Measurements from ENCODE around the gene EFNB2.

Gene EFNB2

DNA sequence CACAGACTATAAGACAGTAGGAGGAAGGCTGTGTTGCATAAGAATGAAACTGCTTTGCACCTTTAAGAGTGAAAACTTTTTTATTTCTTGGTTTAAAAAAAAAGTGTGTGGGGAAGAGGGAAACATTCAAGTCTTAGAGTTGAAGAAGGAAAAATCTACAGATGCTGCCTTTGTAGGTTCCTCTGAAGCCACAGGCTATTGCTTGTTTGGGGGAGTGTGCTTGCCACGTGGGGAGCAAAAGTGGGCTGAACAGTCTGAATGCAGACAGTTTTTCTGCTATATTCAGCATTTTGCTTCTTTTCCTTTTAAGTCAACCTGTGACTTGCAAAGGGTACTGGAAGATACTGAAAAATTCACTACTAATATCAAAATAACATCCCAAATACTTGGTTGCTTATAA is 36.9 kb downstream of the EFNB2 start:
- peak; percentile 71 for DNase-seq

DNA sequence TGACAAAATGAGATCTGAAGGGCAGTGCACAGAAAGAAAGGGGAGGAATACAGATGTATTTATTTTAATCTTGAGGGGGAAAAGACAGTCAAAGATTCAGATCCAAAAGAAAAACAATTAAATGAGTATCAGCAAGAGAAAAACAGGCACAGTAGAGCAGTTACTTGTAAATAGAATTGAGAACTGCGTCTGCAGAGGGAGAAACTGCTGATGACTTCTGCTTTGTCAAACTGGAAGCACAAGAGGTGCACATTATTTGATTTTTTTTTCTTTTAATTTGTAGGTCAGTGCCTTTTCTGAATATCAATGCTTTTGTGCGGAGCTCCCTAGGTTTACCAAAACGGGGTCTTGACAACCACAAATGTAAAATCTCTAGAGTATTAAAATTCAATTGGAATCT is 37.3 kb downstream of the EFNB2 start:
- peak; percentile 28 for DNase-seq

DNA sequence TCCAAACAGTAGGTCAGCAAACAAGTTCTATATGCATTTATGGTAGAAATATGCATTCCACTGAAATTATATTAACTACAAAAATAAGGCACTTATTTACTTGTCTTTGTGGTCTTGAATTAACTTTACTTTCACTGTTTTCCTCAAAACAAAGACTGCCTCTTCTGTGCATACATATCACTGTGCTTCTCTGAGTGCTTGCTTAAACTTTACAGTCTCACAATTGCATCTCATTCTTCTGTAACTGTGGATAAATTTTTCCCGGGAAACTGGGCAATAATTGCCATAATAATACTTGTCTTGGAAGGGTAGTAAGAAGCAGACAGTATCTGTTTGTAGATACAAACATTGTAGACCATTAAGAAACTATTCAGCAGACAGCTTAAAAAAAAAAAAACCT is 38.4 kb downstream of the EFNB2 start:
- DNase-seq, result no peak

DNA sequence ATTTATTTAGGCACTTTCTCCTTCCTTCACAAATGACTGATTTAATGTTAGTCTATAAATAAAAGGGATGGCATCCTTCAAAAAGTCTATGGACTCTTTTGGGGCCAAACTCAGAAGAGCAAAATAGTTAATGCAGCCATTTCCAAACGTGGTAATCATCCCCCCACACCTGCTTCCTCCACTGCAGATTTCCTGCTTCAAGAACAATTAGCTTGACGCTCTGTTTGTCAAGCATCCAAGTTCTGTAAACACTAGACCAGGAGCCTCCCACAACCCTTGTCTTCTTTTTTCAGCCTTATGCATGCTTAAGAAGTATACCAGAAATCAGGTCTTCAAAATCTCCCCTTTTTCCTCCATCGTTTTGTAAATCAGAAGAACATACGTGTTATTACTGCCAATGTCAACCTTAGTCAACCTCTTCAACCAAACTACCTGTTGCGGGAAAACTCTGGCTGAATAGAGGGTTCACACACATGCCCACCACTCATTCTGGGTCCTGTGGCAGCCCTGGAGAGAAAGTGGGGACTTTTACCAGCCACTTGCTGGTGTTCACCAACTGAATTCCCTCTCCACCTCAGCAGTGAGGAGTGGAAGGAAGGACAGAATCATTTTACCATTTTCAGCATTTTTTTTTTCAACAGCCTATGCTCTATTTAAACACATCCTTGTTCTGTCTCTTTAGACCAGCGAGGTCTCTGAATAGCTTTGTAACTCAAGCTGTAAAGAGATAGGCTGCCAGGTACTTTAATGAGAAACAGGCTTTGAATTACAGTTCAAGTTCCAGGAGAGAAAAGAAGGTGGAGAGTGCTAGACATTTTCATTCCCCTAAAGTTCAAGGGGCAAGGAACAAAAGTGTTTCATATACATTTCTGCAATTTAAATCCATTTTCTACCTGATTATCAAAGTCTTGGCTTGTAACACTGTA is 39.1 kb downstream of the EFNB2 start:
- peak; percentile 28 for DNase-seq

DNA sequence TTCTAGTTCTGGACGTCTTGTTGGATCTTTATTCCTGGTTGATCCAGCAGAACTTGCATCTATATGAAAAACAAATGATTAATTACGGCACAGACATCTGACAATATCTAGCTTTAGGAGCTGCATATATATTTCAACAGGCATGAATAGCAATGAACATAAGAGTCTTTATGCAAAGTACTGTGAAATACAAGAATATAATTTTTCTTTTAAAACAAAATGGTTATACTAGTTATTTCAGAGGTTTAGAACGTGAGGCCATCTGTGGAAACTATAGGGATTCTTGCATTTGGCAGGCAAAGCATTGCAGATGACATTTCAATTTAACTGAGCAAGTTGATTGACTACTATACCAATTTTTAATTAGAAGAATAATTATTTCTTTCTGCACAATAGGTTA is 40.5 kb downstream of the EFNB2 start:
- DNase-seq, result no peak

DNA sequence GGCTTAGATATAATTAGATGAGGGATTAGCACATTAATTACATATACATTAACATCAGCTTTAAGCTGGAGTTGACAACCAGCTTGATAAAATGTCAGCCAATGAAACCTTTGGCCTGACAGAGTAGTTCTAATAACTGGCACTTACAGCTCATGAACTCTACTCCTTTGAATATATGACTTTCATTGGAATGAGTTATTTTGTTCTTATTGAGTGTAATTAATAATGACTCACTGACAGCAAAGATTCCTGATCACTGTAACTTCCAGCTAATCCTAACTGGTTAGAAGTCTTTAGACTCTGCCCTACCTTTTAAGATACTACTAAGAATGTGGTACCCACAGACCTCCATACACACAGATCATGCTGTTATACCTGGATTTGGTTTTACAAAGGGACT is 41.0 kb downstream of the EFNB2 start:
- DNase-seq, result no peak

DNA sequence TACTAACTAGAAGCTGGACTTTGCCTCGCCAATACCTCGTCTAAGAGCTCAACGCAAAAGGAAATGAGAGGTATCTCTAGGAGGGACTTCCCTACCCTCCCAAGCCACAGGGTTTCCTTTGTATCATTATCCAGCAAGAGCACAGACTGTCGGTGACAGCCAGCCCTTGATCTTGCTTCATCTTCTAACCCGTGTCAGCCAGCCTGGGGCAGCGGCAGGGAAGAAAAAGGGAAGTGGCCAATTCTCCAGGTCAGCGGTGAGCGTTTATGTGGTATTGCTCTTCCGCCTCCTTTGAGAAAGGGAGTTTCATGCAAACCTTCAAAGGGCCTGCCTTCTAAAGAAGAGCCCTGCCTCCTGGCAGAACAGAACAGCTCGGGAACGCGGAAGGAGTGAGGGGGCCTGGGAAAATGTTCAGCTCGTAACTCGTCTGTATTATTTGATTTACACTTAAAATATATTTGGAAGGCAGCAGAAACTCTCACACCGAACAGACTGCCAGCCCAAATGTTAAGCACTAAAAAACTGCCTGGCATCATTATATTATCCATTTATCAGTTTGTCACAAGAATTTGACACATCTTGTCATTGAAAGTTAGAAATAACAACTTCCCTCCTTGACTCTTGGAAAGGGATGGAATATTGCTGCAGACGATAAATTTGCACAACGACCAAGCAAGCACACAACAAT is 41.8 kb downstream of the EFNB2 start:
- DNase-seq, result peak; percentile 41

DNA sequence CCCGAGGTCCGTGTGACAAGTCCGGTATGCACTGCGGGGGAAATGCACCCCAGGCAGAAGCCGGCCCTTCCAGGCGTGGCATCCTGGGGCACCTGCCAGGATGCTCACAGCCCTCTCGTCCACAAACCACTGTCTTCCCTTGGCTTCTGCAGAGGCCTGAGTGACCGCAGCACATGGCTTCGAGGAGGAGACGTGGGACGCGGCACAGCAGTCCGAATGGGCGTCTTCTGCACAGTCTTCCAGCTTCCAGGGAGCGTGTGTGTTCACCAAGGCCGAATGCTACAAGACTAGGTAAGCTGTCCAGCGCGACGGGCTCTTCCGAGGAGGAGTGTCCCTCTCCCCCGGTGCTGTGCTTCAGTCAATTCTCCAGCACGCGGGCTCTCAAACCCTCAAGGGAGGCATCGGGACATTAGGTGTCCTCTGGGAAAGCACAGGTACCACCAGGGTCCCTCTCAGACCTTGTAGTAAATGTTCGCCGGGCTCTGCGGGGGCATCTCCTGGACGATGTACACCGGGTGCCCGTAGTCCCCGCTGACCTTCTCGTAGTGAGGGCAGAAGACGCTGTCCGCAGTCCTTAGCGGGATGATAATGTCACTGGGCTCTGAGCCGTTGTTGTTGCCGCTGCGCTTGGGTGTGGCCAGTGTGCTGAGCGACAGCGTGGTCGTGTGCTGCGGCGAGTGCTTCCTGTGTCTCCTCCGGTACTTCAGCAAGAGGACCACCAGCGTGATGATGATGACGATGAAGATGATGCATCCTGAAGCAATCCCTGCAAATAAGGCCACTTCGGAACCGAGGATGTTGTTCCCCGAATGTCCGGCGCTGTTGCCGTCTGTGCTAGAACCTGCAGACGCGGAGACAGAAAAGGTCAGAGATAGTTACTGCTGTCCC is 42.6 kb downstream of the EFNB2 start:
- DNase-seq, result no peak

DNA sequence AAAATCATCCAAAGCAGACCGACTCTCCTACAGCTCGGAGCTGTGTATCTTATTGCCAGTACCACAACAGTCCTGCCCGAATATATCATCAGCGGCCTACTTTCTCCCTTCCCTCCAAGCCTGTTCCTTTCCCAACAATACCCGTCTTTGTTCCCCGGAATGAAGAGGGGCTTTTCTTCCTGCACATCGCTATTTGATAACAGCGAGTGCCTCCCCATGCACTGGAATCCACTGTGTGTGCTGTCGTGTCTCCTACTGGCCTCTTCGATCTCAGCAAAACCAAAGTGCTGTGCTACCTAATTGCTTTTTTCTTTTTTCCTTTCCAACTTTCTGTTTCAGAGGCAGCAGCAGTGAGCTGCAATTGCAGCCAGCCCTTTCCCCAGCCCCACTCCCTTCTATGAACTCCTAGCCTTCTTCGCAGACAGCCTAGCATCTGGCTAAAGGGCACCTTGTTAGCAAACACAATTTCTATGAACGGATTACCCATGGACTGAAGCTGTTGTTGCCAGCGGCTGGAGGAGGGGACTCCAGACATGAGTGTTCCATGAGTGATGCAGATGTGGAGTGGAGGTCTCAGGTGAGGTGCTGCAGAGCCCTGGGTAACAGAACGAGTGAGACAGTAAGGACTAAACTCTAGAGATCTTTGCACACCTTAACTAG is 43.4 kb downstream of the EFNB2 start:
- DNase-seq, result no peak

DNA sequence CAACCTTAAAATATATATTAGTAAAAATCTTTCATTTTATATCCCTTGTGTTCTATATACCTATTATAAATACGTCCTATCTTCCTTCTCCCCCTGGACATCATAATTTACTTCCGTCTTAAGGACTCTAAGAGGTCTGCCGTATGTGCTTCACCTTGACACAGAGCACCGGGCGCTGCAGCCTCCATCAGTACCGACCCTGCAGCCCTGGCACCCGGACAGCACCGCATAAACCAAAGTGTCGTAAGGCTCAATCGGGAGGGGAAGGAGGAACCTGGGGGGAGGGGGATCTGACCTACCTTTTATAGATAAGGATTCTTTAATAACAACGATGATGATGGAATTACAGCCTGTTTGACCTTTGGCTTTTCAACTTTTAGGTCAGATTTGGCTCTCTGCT is 44.0 kb downstream of the EFNB2 start:
- DNase-seq, result no peak

DNA sequence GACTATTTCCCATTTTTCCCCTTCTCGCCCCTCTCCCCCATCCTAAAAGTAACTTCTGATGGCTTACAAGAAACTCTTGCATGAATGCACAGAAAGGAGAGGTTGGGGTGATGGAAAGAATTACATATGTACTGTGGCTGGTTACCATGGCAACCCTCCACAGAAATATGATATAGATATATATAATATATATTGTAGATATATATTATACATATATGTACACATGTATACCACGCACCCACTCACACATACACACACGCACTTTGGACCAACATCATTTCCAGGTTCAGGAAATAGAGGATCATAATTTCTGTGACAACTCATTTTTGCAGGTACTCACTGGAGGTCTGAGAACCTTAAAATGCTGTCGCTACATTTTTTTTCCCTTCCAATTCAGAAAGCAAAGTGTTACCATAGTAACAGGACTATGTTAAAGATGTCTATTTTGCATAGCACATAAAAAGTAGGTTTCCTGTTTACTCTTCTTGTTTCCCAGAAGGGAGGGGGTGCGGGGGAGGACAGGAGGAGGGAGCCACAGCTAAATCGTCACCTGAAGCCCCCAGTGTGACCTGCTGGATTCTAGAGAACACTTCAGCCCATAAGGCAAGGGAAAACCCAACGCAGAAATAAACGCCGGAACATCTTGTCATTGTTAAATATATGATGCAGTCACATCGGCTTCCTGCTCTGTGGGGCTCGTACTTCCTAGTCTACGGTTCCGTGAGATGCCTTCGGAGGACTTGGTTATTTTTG is 44.7 kb downstream of the EFNB2 start:
- DNase-seq, result no peak

DNA sequence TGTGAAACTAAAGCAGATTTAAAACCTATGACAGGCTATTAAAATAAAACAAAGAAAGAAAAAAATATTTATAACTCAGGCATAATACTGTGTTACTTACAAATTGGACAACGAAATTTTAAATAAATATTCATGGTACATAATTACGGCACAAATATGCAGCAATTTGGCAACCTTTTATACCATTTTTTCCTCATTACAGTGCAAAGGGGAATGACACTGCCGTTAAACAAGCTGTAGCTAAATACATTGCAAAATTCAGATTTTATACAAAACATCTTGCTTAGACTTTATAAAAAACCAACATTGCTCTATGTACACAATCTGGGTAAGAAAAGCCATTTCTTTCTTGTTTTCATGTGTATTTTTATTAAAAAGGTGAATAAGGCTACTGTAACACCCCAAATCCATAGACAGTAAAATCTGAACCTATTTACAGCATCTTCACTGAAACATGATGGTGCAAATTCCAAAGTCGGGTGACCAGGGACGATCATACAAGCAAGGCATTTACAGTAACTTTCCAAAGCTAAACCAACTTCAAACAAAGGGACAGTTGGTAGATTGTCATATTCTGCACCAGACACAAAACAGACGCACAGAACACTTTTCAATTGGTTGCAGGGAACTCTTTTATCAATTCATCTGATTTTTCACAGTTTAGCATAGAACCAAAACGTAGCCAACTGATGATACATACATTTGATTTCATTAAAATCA is 45.5 kb downstream of the EFNB2 start:
- DNase-seq, result no peak

DNA sequence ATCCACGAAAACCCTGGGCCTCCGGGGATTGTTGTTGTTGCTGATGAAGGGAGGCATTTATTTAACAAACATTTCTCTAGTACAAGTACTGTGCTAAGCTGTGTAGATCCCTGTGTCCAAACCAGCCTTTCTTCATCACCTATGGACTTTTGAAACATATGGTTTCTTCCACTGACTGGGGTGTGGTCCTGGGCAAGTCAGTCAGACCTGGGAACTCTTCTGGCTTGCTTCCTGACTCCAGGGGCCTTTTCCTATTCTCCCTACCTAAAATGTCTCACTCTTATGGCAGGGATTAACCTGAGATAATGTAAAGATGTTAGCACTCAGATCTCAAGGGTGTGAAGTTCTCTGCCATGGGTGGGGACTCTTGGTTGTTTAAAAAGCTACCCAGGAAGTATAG is 46.8 kb downstream of the EFNB2 start:
- no peak for DNase-seq

DNA sequence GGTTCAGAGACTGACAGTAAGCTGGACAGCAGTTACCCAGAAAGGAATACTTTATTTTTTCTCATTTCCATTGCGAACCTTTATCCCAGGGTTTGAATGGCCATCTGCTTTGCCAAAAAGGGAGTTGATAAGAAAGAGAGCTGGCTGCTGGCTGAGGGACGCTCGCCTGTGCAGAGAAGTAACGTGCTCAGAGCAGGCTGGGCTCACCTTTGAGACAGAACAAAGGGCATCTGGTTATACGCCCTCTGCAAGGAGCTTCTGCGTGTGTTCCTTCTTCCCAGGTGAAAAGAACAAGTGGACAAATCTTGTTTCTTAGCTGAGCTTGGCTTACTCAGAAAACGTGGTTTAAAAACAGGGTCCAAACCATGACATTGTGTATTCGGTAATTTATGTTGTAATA is 47.4 kb downstream of the EFNB2 start:
- DNase-seq, result no peak

DNA sequence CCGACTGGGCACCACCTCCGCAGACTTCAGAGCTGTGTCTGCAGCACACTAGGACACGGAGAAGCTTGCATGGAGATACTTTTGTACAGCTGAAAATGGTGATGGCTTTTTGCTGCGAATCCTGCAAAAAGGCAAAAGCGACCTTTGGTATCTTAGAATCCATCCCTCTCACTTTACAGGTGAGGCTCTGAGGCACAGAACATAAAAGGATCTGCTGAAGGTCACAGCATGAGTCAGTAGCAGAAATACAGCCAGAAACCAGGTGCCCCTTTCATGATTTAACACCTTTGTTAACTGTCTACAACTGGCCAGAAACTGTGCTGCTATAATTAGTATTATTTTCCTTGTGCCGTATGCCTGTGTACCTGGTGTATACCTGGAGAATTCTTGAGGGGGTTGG is 48.3 kb downstream of the EFNB2 start:
- no peak for DNase-seq

DNA sequence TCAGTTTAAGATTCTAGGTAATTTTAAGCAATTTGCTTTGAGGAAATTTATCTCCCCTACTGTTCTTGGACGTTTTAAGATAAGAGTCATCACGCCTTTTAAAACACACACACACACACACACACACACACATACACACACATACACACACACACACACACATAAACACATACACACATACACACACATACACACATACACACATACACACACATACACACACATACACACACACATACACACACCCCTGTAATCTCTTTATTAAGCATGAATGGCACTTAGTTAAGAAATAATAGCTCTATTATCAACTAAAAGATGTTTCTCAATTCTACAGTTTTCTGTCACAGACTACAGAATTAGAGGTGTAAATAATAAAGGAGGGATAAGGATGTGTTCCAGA is 49.2 kb downstream of the EFNB2 start:
- DNase-seq, result no peak

DNA sequence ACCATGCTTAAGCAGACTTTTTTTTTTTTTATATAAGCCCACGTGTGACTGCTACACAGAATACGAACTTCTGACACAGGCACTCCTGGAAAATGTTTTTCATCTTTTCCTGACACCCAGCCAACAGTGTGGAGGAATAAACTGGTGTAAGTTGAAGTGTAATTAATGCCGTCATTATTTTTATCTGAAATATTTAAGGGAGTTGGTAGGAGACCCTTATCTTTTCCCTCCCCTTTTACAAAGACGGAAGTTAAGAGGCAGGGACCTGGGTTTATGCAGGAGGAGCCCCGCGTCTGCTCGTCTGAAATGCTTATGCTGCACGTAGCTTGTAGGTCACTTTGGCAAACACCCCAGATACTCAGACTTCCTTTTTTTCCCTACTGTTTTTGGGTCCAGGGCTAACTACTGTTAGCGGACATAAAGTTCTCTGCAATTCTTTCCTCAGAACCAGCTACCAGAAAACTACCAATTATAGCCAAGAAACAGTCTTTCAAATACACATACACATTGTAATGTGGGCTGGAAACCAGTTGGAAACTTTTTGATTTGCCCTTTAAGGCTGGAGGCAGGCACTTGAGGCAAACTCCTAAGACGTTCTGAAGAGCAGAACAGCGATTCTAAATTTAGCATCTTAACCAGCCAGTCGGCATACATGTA is 50.8 kb downstream of the EFNB2 start:
- DNase-seq, result peak; percentile 77

DNA sequence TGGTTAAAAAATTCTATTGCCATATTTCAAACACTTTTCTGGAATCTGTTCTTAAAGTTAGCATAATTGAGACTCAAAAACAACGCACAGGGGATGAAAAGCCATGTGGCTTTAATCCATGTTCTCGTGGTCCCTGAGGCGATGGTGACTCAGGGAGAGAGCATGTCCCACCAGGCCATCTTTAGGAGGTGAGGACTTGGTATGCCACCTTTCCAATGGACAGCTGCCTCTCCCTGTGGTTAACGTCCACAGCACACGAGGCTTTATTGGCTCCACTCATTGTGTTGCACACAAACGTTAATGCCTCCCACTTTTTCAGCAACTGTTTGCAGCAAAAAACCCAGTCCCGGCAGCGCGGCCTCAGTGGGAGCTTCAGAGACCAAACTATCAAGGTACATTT is 51.4 kb downstream of the EFNB2 start:
- no peak for DNase-seq

DNA sequence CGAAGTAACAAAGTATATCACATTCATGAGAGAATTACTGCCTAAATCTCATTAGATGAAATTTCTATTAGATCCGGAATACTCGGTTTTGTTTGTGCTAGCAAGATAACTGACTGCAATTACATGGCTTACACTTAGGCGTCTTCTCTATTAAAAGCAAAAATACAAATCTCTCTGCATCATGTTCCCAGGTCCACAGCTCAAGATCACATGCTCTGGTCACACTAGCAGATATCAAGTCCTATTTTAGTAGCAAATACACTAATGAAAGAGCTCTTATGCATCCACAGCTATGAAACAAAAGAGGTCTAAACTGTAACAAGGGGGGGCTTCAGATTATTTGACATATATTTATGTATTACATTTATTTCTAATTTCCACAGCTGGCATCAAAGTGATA is 53.5 kb downstream of the EFNB2 start:
- no peak for DNase-seq

DNA sequence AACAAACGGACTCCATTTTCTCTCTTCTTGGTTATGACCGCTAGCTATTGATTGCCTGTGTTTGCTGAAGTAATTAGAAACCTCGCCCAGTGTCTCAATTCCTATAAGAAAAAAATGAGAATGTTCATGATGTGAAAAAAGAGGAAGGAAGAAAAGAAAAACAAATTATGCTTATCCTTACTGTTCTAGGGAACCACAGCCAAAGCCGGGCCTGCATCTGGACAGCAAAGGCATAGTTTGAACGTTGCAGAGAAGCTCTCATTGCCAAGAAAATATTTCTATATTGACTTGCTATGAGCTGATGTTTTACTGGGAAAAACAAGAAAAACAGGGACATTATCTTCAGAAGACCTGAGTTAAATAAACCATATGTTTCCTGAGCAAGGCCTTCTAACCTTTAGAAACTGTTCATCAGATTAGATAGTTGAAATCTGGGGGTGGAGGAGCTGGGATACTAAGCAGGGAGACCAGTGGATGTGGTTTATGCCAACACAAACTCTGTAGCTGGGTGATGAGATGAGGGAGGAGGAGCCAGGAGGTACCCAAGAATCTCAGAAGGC is 55.0 kb downstream of the EFNB2 start:
- DNase-seq, result no peak

DNA sequence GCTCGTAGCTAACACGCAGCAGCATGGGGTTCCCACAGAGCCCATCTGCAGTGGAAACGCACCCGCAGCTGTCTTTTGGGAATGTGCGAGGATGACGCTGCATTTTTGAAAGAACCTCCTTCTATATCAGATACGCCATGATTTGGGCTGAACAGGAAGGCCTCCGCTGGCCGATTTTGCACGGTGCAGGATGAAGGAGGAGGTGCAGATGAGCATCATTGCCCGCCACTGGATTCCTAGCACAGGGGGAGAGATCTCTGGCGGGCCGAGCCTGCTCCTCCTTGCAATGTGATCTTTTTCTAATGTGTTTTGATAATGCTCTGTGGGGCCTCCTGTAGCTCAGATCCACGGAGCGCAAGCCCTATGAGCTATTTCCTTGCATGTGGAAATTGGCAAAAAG is 55.5 kb downstream of the EFNB2 start:
- no peak for DNase-seq

All from RPMI8226 (cell line).